Cerebellar nuclear complex (tissue), 1 donor: Measurements from ENCODE around the gene ARHGEF18.

ENCODE experiments used
- DNase-seq, 2 experiments: peaks; one replicate each; lab custom pipeline; 2025; lab: John Stamatoyannopoulos, UW

ARHGEF18 gene

GRCh38 chr19:7385062-7385461 lies 36.3 kb downstream of the ARHGEF18 start:
- DNase-seq = no peak

- DNase-seq = no peak
These were observed 37.6 kb downstream of the ARHGEF18 start for GRCh38 chr19:7386308-7386707.

- no peak for DNase-seq
These were observed 38.0 kb downstream of the ARHGEF18 start for GRCh38 chr19:7386769-7387168.

- DNase-seq = no peak
These were observed 42.5 kb downstream of the ARHGEF18 start for GRCh38 chr19:7391218-7391670.

GRCh38 chr19:7393459-7393858 lies 44.7 kb downstream of the ARHGEF18 start:
- no peak for DNase-seq

GRCh38 chr19:7393939-7394730 lies 45.4 kb downstream of the ARHGEF18 start:
- no peak for DNase-seq

GRCh38 chr19:7394731-7395359 lies 46.1 kb downstream of the ARHGEF18 start:
- DNase-seq = peak; percentile 31 to 56

- DNase-seq = no peak
These were observed 46.8 kb downstream of the ARHGEF18 start for GRCh38 chr19:7395360-7396066.

GRCh38 chr19:7397687-7398086 lies 49.0 kb downstream of the ARHGEF18 start:
- DNase-seq = no peak
